ENCODE results near the gene ACOD1. TPM values are rescaled to one million over a fixed set of nuclear protein-coding genes. Genes with fewer than 3 reads are reported as not detected.

ACOD1 gene
- total RNA-seq, 2 donors from 2014 or later = not detected

GRCh38 chr13:76973920-76974617, 25.8 kb downstream of the ACOD1 start:
- DNase-seq (ENCODE audit: low spot score) (no peak), ATAC-seq (ENCODE audit: insufficient number of reproducible peaks, low FRiP score, low read depth) (no peak)
- Histone ChIP-seq H3K9me3 (no peaks in the 10 kb centered on the region), H3K27me3 (replicated peaks; ENCODE audit: insufficient read depth) (no peaks in the 10 kb centered on the region), H3K4me1 (ENCODE audit: control insufficient read depth in 1 of 2, low read depth in 2 of 2) (no peaks in the 10 kb centered on the region), H3K27ac (no peak overlapping the region), H3K36me3 (no peaks in the 10 kb centered on the region), H3K4me3 (no peak overlapping the region)
- no peak for TF ChIP-seq CTCF (IDR thresholded peaks at IDR 0.05)

GRCh38 chr13:76974618-76974975, 26.3 kb downstream of the ACOD1 start:
- TF ChIP-seq CTCF (IDR thresholded peaks at IDR 0.05) = no peak
- ATAC-seq (ENCODE audit: insufficient number of reproducible peaks, low FRiP score, low read depth) = no peak
- H3K9me3 ChIP-seq = no peaks in the 10 kb centered on the region
- H3K4me3 ChIP-seq = no peak overlapping the region
- no peaks in the 10 kb centered on the region for H3K4me1 ChIP-seq (ENCODE audit: control insufficient read depth in 1 of 2, low read depth in 2 of 2)
- H3K27me3 ChIP-seq (replicated peaks; ENCODE audit: insufficient read depth) = no peaks in the 10 kb centered on the region
- no peaks in the 10 kb centered on the region for H3K36me3 ChIP-seq
- H3K27ac ChIP-seq = no peak overlapping the region
- no peak for DNase-seq (ENCODE audit: low spot score)

- Histone ChIP-seq H3K36me3 (no peaks in the 10 kb centered on the region), H3K27ac (no peak overlapping the region), H3K4me1 (ENCODE audit: control insufficient read depth in 1 of 2, low read depth in 2 of 2) (peaks cover 0 to 6% of the 10 kb centered on the region in 2 donors), H3K27me3 (replicated peaks; ENCODE audit: insufficient read depth) (no peaks in the 10 kb centered on the region), H3K9me3 (no peaks in the 10 kb centered on the region), H3K4me3 (no peak overlapping the region)
- no peak for DNase-seq (ENCODE audit: low spot score)
- ATAC-seq (ENCODE audit: insufficient number of reproducible peaks, low FRiP score, low read depth) = no peak
- TF ChIP-seq CTCF (IDR thresholded peaks at IDR 0.05) = no peak
Measured at GRCh38 chr13:76975863-76976262, 27.6 kb downstream of the ACOD1 start.

GRCh38 chr13:76976490-76976889, 28.2 kb downstream of the ACOD1 start:
- H3K9me3 ChIP-seq = no peaks in the 10 kb centered on the region
- H3K36me3 ChIP-seq = no peaks in the 10 kb centered on the region
- no peak overlapping the region for H3K27ac ChIP-seq
- no peak for DNase-seq (ENCODE audit: low spot score)
- no peak for ATAC-seq (ENCODE audit: insufficient number of reproducible peaks, low FRiP score, low read depth)
- TF ChIP-seq CTCF (IDR thresholded peaks at IDR 0.05) = no peak
- H3K27me3 ChIP-seq (replicated peaks; ENCODE audit: insufficient read depth) = no peaks in the 10 kb centered on the region
- H3K4me3 ChIP-seq = no peak overlapping the region
- peaks cover 0 to 6% of the 10 kb centered on the region in 2 donors for H3K4me1 ChIP-seq (ENCODE audit: control insufficient read depth in 1 of 2, low read depth in 2 of 2)

- Histone ChIP-seq H3K4me3 (no peak overlapping the region), H3K9me3 (no peaks in the 10 kb centered on the region), H3K4me1 (ENCODE audit: control insufficient read depth in 1 of 2, low read depth in 2 of 2) (peaks cover 0 to 6% of the 10 kb centered on the region in 2 donors), H3K36me3 (no peaks in the 10 kb centered on the region), H3K27me3 (replicated peaks; ENCODE audit: insufficient read depth) (no peaks in the 10 kb centered on the region), H3K27ac (no peak overlapping the region)
- TF ChIP-seq CTCF (IDR thresholded peaks at IDR 0.05) = no peak
- ATAC-seq (ENCODE audit: insufficient number of reproducible peaks, low FRiP score, low read depth) (no peak), DNase-seq (ENCODE audit: low spot score) (no peak)
Measured at GRCh38 chr13:76976929-76977328, 28.6 kb downstream of the ACOD1 start.
